Brain microvascular endothelial cell (primary cell): ENCODE data around the gene KCNH2.

Experiments
- DNase-seq: peaks from one replicate; pipeline ENCODE4 v3.0.0-alpha.2; 2020
- H3K27ac ChIP-seq: fragments of 250-450 bp; sonication (Bioruptor Pico); 2 replicates; pipeline ENCODE4 v1.5.1; 2020; ENCODE audit warnings: mild to moderate bottlenecking, moderate library complexity
- H3K27me3 ChIP-seq: fragments of 250-450 bp; sonication (Bioruptor Pico); replicated peaks from 2 replicates; pipeline ENCODE4 v1.5.1; 2020; ENCODE audit warnings: mild to moderate bottlenecking
- H3K36me3 ChIP-seq: fragments of 250-450 bp; sonication (Bioruptor Pico); replicated peaks from 2 replicates; pipeline ENCODE4 v1.5.1; 2020; ENCODE audit warnings: mild to moderate bottlenecking
- H3K4me3 ChIP-seq: 2 replicates; pipeline ENCODE4 v1.5.1; 2011; ENCODE audit warnings: low read depth, mild to moderate bottlenecking, control low read depth, low read length, moderate library complexity
- CTCF ChIP-seq: IDR thresholded peaks from 2 replicates; pipeline ENCODE4 v1.5.1; 2011; ENCODE audit warnings: low read depth, mild to moderate bottlenecking, moderate library complexity, low read length, control low read depth, inconsistent platforms; ENCODE audit errors: missing control alignments
- in situ Hi-C: cut with HindIII; loops from 2 replicates; pipeline ENCODE4 v1.10.0; 2017; ENCODE audit warnings: low sequenced_read_pairs, low pct_ligation_motif_present

KCNH2 gene

GRCh38 chr7:150939052-150939451 lies 39.1 kb downstream of the KCNH2 start:
- Histone ChIP-seq H3K27me3 (no peaks in the 10 kb centered on the region), H3K4me3 (no peak overlapping the region), H3K27ac (no peak overlapping the region), H3K36me3 (no peaks in the 10 kb centered on the region)
- no peak for TF ChIP-seq CTCF
- in situ Hi-C loops = no loop called here
- no peak for DNase-seq

- H3K27me3 ChIP-seq = no peaks in the 10 kb centered on the region
- DNase-seq = no peak
- in situ Hi-C loops = no loop called here
- H3K4me3 ChIP-seq = no peak overlapping the region
- no peak for TF ChIP-seq CTCF
- H3K36me3 ChIP-seq = no peaks in the 10 kb centered on the region
- H3K27ac ChIP-seq = no peak overlapping the region
Observed at GRCh38 chr7:150938566-150938965, 39.6 kb downstream of the KCNH2 start.

GRCh38 chr7:150937848-150938561 lies 40.1 kb downstream of the KCNH2 start:
- no peak for TF ChIP-seq CTCF
- Histone ChIP-seq H3K4me3 (no peak overlapping the region), H3K27me3 (no peaks in the 10 kb centered on the region), H3K36me3 (no peaks in the 10 kb centered on the region), H3K27ac (no peak overlapping the region)
- DNase-seq = peak; percentile 3
- in situ Hi-C loops = no loop called here

DNA sequence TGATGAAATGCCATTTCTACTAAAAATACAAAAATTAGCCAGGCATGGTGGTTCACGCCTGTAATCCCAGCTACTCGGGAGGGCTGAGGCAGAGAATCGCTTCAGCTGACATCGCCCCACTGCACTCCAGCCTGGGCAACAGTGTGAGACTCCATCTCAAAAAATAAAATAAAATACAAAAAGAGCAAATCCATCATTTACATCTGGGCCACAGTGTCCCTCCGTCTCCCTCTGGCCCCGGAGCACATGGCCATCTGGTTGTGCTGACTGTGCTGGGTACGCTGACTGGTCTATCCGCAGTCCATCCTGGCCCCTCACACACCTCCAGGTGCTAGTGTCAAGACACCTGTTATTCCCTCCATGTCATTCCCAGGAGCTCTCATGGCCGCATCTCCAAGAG lies 42.1 kb downstream of the KCNH2 start:
- Histone ChIP-seq H3K4me3 (no peak overlapping the region), H3K36me3 (no peaks in the 10 kb centered on the region), H3K27me3 (no peaks in the 10 kb centered on the region), H3K27ac (no peak overlapping the region)
- DNase-seq = no peak
- in situ Hi-C loops = no loop called here
- no peak for TF ChIP-seq CTCF

GRCh38 chr7:150935149-150935548 lies 43.0 kb downstream of the KCNH2 start:
- no peak for TF ChIP-seq CTCF
- in situ Hi-C loops = no loop called here
- no peak overlapping the region for H3K4me3 ChIP-seq
- no peaks in the 10 kb centered on the region for H3K36me3 ChIP-seq
- H3K27me3 ChIP-seq = no peaks in the 10 kb centered on the region
- no peak overlapping the region for H3K27ac ChIP-seq
- no peak for DNase-seq
